ENCODE results near the gene LRFN4. TPM values are rescaled to one million over a fixed set of nuclear protein-coding genes. Genes with fewer than 3 reads are reported as not detected.
A peak's percentile ranks its signal among the peaks of the same experiment; 100 is the strongest.

The LRFN4 gene
- total RNA-seq, 1 experiment from 2014 or later: 66.7 TPM

DNA sequence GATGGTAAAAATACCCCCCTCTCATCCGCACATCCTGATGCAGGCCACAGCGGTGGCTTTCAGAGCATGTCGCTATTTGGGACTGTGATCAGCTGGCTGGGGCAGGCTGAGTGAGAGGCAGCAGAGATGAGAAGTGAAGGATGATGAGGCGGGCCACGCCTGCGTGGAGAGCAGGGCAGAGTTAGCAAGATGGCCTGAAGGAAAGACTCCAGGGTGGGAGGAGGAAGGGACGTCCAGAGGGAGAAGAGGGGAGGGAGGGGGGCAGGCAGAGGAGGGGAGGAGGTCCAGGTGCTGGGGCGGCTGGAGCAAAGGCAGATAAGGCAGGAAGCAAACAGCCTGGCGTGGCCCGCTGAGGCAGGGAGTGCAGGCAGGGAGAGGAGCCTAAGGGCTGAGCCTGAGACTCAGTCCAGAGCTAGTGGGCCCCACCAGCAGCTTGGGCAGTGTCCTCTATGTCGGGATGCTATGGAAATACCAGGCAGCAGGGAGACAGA lies 29.1 kb downstream of the LRFN4 start:
- no peak overlapping the region for H3K4ac ChIP-seq (ENCODE audit: low read depth, low read length)
- TF ChIP-seq, protein P1, sequence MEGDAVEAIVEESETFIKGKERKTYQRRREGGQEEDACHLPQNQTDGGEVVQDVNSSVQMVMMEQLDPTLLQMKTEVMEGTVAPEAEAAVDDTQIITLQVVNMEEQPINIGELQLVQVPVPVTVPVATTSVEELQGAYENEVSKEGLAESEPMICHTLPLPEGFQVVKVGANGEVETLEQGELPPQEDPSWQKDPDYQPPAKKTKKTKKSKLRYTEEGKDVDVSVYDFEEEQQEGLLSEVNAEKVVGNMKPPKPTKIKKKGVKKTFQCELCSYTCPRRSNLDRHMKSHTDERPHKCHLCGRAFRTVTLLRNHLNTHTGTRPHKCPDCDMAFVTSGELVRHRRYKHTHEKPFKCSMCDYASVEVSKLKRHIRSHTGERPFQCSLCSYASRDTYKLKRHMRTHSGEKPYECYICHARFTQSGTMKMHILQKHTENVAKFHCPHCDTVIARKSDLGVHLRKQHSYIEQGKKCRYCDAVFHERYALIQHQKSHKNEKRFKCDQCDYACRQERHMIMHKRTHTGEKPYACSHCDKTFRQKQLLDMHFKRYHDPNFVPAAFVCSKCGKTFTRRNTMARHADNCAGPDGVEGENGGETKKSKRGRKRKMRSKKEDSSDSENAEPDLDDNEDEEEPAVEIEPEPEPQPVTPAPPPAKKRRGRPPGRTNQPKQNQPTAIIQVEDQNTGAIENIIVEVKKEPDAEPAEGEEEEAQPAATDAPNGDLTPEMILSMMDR (conservative IDR thresholded peaks at IDR 0.05): no peak
- no peak overlapping the region for H2BK15ac ChIP-seq (ENCODE audit: low read depth, low read length)
- H3K4me3 Mint-ChIP-seq: no peak overlapping the region
- no peak overlapping the region for H2AFZ ChIP-seq (ENCODE audit: low read length)
- no peaks in the 10 kb centered on the region for H3K9me3 ChIP-seq (ENCODE audit: control insufficient read depth, low read depth, low read length)
- no peak overlapping the region for H2BK120ac ChIP-seq (ENCODE audit: low read depth, low read length, poor library complexity, severe bottlenecking)
- H3K79me1 ChIP-seq (ENCODE audit: insufficient read depth, low read depth, low read length, poor library complexity, severe bottlenecking): no peaks in the 10 kb centered on the region
- H4K20me1 ChIP-seq (ENCODE audit: control insufficient read depth, insufficient read depth, insufficient read length): no peaks in the 10 kb centered on the region
- H3K4me1 Mint-ChIP-seq: peaks cover 46 to 65% of the 10 kb centered on the region in 2 experiments
- H3K27ac ChIP-seq (ENCODE audit: insufficient read length, low read depth, low read length): no peak overlapping the region
- H3K4me1 ChIP-seq (ENCODE audit: insufficient read depth, low read length): no peaks in the 10 kb centered on the region
- no CpG with 5 or more reads among the region's 11 CpGs for WGBS (ENCODE audit: extremely low coverage, insufficient read length, low lambda C conversion rate)
- no peak overlapping the region for H2AK5ac ChIP-seq (ENCODE audit: insufficient read length, low read length)
- no peak overlapping the region for H2BK20ac ChIP-seq (ENCODE audit: low read depth, low read length, poor library complexity, severe bottlenecking)
- no peak overlapping the region for H3K23ac ChIP-seq (ENCODE audit: insufficient read length, low read depth, low read length)
- DNase-seq: no peak
- H4K91ac ChIP-seq (ENCODE audit: insufficient read length, low read depth, low read length): no peak overlapping the region
- no peaks in the 10 kb centered on the region for H3K23me2 ChIP-seq (ENCODE audit: insufficient read length, low read depth, low read length, poor library complexity, severe bottlenecking)
- H3K27me3 ChIP-seq (ENCODE audit: insufficient read depth, low read length): no peaks in the 10 kb centered on the region
- no peak overlapping the region for H3T11ph ChIP-seq (ENCODE audit: low read length)
- H3K27me3 Mint-ChIP-seq (ENCODE audit: low read depth): no peaks in the 10 kb centered on the region
- H3K36me3 Mint-ChIP-seq (ENCODE audit: insufficient read depth in 1 of 3, low read depth in 3 of 3): peaks cover 0 to 5% (median 0%) of the 10 kb centered on the region in 3 experiments; a peak in 1 of 7 replicates
- H3K56ac ChIP-seq (ENCODE audit: insufficient read length, low read depth, low read length): no peak overlapping the region
- H3K9ac ChIP-seq (ENCODE audit: extremely low read depth, insufficient read length, low read length): no peak overlapping the region
- no peak overlapping the region for H3K18ac ChIP-seq (ENCODE audit: insufficient read length, low read depth, low read length)
- peak overlapping the region in 2 of 3 experiments; percentile 11 to 65; a peak in 2 of 7 replicates for H3K27ac Mint-ChIP-seq
- no peak overlapping the region for H2BK5ac ChIP-seq (ENCODE audit: insufficient read length, low read length)
- no peak overlapping the region for H3K4me2 ChIP-seq (ENCODE audit: insufficient read depth, insufficient read length, low read length)
- H4K5ac ChIP-seq (ENCODE audit: insufficient read length, low read depth, low read length): no peak overlapping the region
- H3K9me3 Mint-ChIP-seq: no peaks in the 10 kb centered on the region
- H2BK12ac ChIP-seq (ENCODE audit: insufficient read length, low read depth, low read length): no peak overlapping the region
- H4K8ac ChIP-seq (replicated peaks; ENCODE audit: insufficient read length, low read depth, low read length): no peak overlapping the region
- H3K79me2 ChIP-seq (ENCODE audit: insufficient read depth, low read length): no peaks in the 10 kb centered on the region
- no peak overlapping the region; the same call in 1 of the 2 replicates for H3K14ac ChIP-seq (ENCODE audit: insufficient read depth, low read length)

All from H9 (cell line).